Naive B cell (primary cell): ENCODE data around the gene SMAD3. TPM values are rescaled to one million over a fixed set of nuclear protein-coding genes. Genes with fewer than 3 reads are reported as not detected.

Source experiments
- ATAC-seq, 2 donors: fragments of 150-1000 bp; cut with Tn5 transposase; 2 replicates each; pipeline ENCODE4 v1.10.0; 2021; ENCODE audit warnings: low read depth in 2 of 2, mild to moderate bottlenecking in 2 of 2, moderate library complexity in 2 of 2
- DNase-seq: peaks from one replicate; pipeline ENCODE4 v3.0.0; 2022
- H3K27ac Mint-ChIP-seq, 6 donors: one replicate each; pipeline ENCODE4 v1.8.0; 2020 to 2022; ENCODE audit warnings: mild to moderate bottlenecking in 6 of 6, mixed read lengths in 6 of 6, moderate library complexity in 5 of 6, inconsistent platforms in 2 of 6
- H3K27me3 Mint-ChIP-seq, 3 donors: one replicate each; pipeline ENCODE4 v1.8.0; 2021 to 2022; ENCODE audit warnings: mixed read lengths in 3 of 3, mild to moderate bottlenecking in 1 of 3
- H3K36me3 Mint-ChIP-seq, 2 donors: one replicate each; pipeline ENCODE4 v1.8.0; 2020 to 2022; ENCODE audit warnings: mixed read lengths in 2 of 2, inconsistent platforms in 1 of 2, mild to moderate bottlenecking in 1 of 2
- H3K4me1 Mint-ChIP-seq, 3 donors: one replicate each; pipeline ENCODE4 v1.8.0; 2020 to 2022; ENCODE audit warnings: mixed read lengths in 3 of 3, inconsistent platforms in 1 of 3, mild to moderate bottlenecking in 1 of 3, moderate library complexity in 1 of 3
- H3K4me3 Mint-ChIP-seq, 8 donors: one replicate each; pipeline ENCODE4 v1.8.0; 2020 to 2022; ENCODE audit warnings: mild to moderate bottlenecking in 8 of 8, mixed read lengths in 8 of 8, moderate library complexity in 8 of 8, inconsistent platforms in 2 of 8
- H3K9me3 Mint-ChIP-seq, 7 donors: one replicate each; pipeline ENCODE4 v1.8.0; 2020 to 2022; ENCODE audit warnings: mixed read lengths in 7 of 7, mild to moderate bottlenecking in 5 of 7, inconsistent platforms in 2 of 7, moderate library complexity in 1 of 7
- polyA plus RNA-seq, 6 donors: library from polyadenylated mRNA; unstranded; fragments of 300-500 nt; fragmentation: Illumina TruSeq; gene quantifications; one replicate each; pipeline ENCODE4 v1.2.3, GENCODE V29; 2021; ENCODE audit warnings: low read depth in 6 of 6

SMAD3 gene
- polyA plus RNA-seq, 6 donors from 2014 or later = 34.7 to 68.7 (median 38.0) TPM

DNA sequence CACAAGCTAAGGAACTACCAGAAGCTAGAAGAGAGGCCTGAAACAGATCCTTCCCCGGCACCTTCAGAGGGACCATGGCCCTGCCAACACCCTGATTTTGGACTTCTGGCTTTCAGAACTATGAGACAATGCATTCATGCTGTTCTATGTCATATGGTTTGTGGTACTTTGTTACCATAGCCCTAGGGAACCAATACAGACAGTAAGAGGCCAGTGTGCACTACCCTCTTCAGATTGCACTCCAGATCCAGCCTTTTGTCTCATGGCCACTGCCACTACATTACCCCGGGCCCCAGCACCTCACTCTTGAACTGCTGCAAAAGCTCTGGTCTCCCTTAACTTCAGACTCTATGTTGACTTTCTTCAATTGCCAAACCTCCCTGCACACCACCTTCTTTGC is 165.1 kb downstream of the SMAD3 start:
- Mint-ChIP-seq H3K27ac (peak overlapping the region in 2 of 6 donors; percentile 80 to 83), H3K4me3 (no peak overlapping the region), H3K9me3 (no peaks in the 10 kb centered on the region), H3K27me3 (no peaks in the 10 kb centered on the region), H3K4me1 (peaks cover 7 to 9% (median 8%) of the 10 kb centered on the region in 3 donors), H3K36me3 (peaks cover 39 to 51% of the 10 kb centered on the region in 2 donors)
- ATAC-seq (no peak), DNase-seq (no peak)

DNA sequence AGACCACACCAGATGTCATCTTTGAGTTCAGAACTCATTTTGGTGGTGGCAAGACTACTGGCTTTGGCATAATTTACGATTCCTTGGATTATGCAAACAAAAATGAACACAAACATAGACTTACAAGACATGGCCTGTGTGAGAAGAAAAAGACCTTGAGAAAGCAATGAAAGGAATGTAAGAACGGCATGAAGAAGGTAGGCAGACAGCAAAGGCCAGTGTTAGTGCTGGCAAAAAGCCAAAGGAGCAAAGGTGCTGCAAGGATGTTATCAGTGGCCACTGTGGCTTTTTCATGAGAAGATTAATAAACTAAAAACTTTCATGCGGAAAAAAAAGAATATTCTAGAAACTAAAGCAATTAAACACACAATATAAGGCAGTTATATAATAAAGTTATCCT is 167.2 kb downstream of the SMAD3 start:
- peaks cover 7 to 12% (median 8%) of the 10 kb centered on the region in 3 donors for H3K4me1 Mint-ChIP-seq
- ATAC-seq = no peak
- H3K36me3 Mint-ChIP-seq = peaks cover 46 to 52% of the 10 kb centered on the region in 2 donors
- no peaks in the 10 kb centered on the region for H3K9me3 Mint-ChIP-seq
- no peaks in the 10 kb centered on the region for H3K27me3 Mint-ChIP-seq
- H3K27ac Mint-ChIP-seq = peak overlapping the region in 1 of 6 donors; percentile 88
- H3K4me3 Mint-ChIP-seq = no peak overlapping the region
- DNase-seq = no peak

DNA sequence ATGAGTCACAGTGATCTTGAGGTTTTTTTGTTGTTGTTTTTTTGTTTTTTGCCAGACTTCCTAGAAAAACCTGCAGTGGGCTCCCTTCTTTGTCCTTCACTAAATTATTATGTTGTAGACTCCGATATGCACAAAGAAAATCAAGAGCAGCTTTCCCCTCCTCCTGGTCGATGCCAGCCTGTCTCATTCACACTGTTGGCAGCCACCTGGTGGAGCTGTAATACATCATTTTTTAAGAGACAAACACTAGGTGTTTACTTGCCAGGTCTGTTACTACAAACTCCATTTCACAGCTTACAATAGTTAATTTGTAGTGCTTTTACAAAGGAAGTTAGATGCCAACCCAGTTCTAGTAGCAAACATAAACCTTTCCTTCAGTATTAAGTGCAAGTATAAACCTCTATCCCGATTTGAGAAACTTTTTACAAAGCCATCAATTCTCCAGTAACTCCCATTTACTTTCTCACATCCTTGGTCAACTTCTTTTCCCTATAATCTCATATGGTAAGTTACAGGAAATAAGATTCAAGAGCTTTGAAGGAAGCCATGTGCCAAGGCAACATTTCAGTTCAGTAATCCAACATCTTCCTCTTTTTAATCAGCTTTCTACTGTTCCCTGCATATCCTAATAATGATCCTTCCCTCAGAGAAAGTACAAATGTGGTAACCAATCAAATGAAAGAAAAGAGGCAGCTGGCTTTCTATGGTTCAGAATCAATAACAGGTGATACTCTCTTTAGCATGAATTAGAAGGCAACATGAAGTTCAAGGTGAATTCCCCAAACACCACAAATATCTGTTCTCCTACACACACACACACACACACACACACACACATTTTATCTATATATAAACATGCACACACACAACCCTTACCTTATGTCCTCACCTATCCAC is 175.1 kb downstream of the SMAD3 start:
- Mint-ChIP-seq H3K4me1 (peaks cover 30 to 33% (median 33%) of the 10 kb centered on the region in 3 donors), H3K4me3 (peak overlapping the region in 4 of 8 donors; percentile 25 to 59 (median 44)), H3K9me3 (no peaks in the 10 kb centered on the region), H3K27me3 (no peaks in the 10 kb centered on the region), H3K27ac (peak overlapping the region in 5 of 6 donors; percentile 43 to 93 (median 74)), H3K36me3 (peaks cover under 1 to 13% of the 10 kb centered on the region in 2 donors)
- ATAC-seq (peak; percentile 37 to 41), DNase-seq (no peak)

DNA sequence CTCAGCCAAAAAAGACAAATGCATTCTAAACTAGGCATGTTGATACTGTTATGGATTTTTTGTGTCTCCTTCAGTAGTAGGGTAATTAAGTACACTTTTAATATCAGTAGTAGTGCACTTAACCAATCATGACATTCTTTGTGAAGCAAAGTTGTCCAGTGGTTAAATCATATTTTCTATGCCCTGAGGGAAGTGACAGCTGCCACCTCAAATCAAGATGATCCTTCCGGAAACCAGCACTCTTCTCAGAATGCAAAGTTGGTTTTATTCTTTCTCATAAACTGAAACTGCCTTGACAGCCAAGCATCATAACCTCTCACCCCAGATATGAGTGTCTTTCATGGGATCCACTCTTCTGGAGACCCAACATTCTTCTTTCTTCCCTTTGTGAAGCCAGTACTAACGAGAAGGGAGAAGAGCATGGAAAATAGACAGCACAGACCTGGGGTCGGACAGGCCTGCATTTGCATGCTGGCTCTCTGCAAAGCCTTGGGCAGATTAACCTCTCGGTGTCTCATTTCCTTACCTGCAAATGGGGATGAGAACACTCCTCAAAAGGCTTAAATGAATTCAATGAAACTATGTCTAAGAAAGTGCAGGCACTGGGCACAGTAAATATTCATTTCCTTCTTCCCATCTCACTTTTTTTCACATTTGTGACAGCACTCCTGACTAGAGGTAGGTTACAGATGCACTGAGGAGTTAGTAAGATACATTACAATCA is 175.9 kb downstream of the SMAD3 start:
- DNase-seq = no peak
- Mint-ChIP-seq H3K36me3 (peaks cover 0 to 11% of the 10 kb centered on the region in 2 donors), H3K27me3 (no peaks in the 10 kb centered on the region), H3K4me3 (peak overlapping the region in 5 of 8 donors; percentile 16 to 59 (median 53)), H3K27ac (peak overlapping the region in 4 of 6 donors; percentile 4 to 93 (median 68)), H3K4me1 (peaks cover 30 to 33% (median 31%) of the 10 kb centered on the region in 3 donors), H3K9me3 (peaks cover 0 to 2% (median 0%) of the 10 kb centered on the region in 7 donors)
- ATAC-seq = peak; percentile 27 to 42

DNA sequence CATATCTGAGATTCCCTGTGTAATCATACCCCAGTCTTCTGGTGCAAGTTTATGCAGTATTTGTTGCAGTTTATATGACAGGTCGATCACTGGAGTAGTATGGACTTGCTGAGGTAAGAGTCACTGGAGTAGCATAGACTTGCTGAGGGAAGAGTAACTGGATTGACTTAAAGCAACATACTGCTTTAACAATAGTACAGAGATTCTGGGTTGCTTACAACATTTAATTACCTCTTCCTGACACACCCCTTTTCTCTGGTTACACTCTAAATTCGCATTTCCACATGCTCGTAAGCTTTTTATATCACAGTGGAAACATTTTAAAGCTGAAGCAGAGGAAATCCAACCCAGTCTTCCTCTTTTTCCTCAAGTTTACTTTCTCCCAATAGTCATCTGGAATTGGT is 177.3 kb downstream of the SMAD3 start:
- Mint-ChIP-seq H3K4me3 (peak overlapping the region in 1 of 8 donors; percentile 27), H3K27ac (peak overlapping the region in 1 of 6 donors; percentile 61), H3K4me1 (peaks cover 30 to 33% (median 33%) of the 10 kb centered on the region in 3 donors), H3K36me3 (peaks cover 6 to 19% of the 10 kb centered on the region in 2 donors), H3K27me3 (no peaks in the 10 kb centered on the region), H3K9me3 (peaks cover 0 to 6% (median 2%) of the 10 kb centered on the region in 7 donors)
- DNase-seq (no peak), ATAC-seq (no peak)

Other genes starting within 250 kb of the SMAD3 start
- 10 to 100 TPM; 30.7 to 41.8 (median 35.1) TPM for gene AAGAB, start 189.1 kb downstream of the SMAD3 start, polyA plus RNA-seq
- under 1 TPM in 2 of 6 donors, not detected in 4; 0.23 to 0.30 TPM for gene IQCH, start 189.2 kb downstream of the SMAD3 start, polyA plus RNA-seq